Measurements from ENCODE around the gene LRMDA. TPM values are rescaled to one million over a fixed set of nuclear protein-coding genes. Genes with fewer than 3 reads are reported as not detected.

Gene LRMDA
- total and polyA plus RNA-seq, 10 of the 15 experiments (the other 5 are each of a cell fraction or from before 2014, with no cell fraction given), result 0.07 to 0.54 (median 0.29) TPM; not detected in 4

DNA sequence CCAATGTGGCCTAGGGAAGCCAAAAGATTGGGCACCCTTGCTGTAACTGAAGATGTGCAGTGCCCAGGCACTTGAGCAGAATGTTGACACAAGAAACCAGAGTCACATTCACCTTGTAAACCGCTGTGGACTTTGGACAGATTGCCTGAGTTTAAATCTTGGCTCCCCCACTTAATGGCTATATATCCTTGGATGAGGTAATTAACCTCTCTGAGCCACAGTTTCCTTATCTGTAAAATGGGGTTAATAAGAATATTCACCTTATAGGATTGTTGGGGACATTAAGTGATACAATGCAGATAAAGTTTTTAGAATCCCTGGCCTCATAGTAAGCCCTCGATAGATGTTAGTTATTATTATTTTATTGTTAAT lies 331.0 kb downstream of the LRMDA start:
- in situ Hi-C loops (cut with MboI), result no loop called here
- DNase-seq (ENCODE audit: low read depth, low spot score), result no peak
- no peaks in the 10 kb centered on the region for H3K4me1 ChIP-seq (ENCODE audit: control insufficient read depth, insufficient read depth, low read length)
- no TSS peak for BruUV-seq (replicated peaks)
- H3K79me2 ChIP-seq (ENCODE audit: control insufficient read depth, insufficient read depth, low read length), result no peaks in the 10 kb centered on the region
- H3K4me3 ChIP-seq, result no peak overlapping the region
- RAD21 ChIA-PET (ENCODE audit: unreplicated experiment), result interaction anchor here (1.5 kb wide), 1 partner anchor 148 kb away, joined by 3 read pairs; no protein-coding TSS in a partner anchor
- TF ChIP-seq ZNF384 (IDR thresholded peaks at IDR 0.05; ENCODE audit: borderline replicate concordance, low read depth, low read length) (no peak), SUPT20H (IDR thresholded peaks at IDR 0.05; ENCODE audit: borderline replicate concordance, control insufficient read depth, low read depth, low read length) (no peak), NFIC (IDR thresholded peaks at IDR 0.05; ENCODE audit: low read depth, low read length) (no peak), RB1 (IDR thresholded peaks at IDR 0.05; ENCODE audit: borderline replicate concordance) (no peak), ZNF207 (IDR thresholded peaks at IDR 0.05; ENCODE audit: borderline replicate concordance) (no peak), ZBTB11 (CRISPR knock-in tag; IDR thresholded peaks at IDR 0.05) (no peak), USF2 (IDR thresholded peaks at IDR 0.05; ENCODE audit: borderline replicate concordance, low read depth, low read length) (no peak), NFYA (IDR thresholded peaks at IDR 0.05; ENCODE audit: borderline replicate concordance, low read depth, low read length) (no peak), LARP7 (IDR thresholded peaks at IDR 0.05) (no peak), EGR1 (IDR thresholded peaks at IDR 0.05; ENCODE audit: borderline replicate concordance in 1 of 2, low read depth in 2 of 2, low read length in 2 of 2) (no peak)
- TF ChIP-seq, protein P1, sequence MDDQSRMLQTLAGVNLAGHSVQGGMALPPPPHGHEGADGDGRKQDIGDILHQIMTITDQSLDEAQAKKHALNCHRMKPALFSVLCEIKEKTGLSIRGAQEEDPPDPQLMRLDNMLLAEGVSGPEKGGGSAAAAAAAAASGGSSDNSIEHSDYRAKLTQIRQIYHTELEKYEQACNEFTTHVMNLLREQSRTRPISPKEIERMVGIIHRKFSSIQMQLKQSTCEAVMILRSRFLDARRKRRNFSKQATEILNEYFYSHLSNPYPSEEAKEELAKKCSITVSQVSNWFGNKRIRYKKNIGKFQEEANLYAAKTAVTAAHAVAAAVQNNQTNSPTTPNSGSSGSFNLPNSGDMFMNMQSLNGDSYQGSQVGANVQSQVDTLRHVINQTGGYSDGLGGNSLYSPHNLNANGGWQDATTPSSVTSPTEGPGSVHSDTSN (IDR thresholded peaks at IDR 0.05; ENCODE audit: insufficient replicate concordance, low read depth, low read length), result no peak
- H3K4me2 ChIP-seq (ENCODE audit: control insufficient read depth, insufficient read depth), result no peak overlapping the region
- H3K27me3 ChIP-seq (replicated peaks in 1 of 2; ENCODE audit: control insufficient read depth in 2 of 2, insufficient read depth in 2 of 2, low read length in 1 of 2), result no peaks in the 10 kb centered on the region; a peak in 1 of 4 replicates
- ATAC-seq, result no peak
- no peaks in the 10 kb centered on the region for H4K20me1 ChIP-seq (ENCODE audit: control insufficient read depth, insufficient read depth)
- SMC1A ChIA-PET (ENCODE audit: uncharacterized antibody, unreplicated experiment), result no interaction called here
- 7% methylated on average over 2 of the region's 2 CpGs for WGBS (ENCODE audit: insufficient coverage, insufficient replicate concordance, low lambda C conversion rate, missing lambda C conversion rate)
- no peaks in the 10 kb centered on the region for H3K9me3 ChIP-seq (replicated peaks; ENCODE audit: control insufficient read depth, insufficient read depth, low read length)
- no peak for FAIRE-seq
- no peak overlapping the region for H3K9ac ChIP-seq (ENCODE audit: control insufficient read depth, insufficient read depth, low read length)
- no peaks in the 10 kb centered on the region for H3K36me3 ChIP-seq (ENCODE audit: control insufficient read depth in 2 of 2, insufficient read depth in 2 of 2, low read length in 1 of 2)
- intact Hi-C loops (cut with micrococcal nuclease; ENCODE audit: unreplicated experiment), result no loop called here
- CTCF ChIA-PET, result no interaction called here
- no peak overlapping the region for H3K27ac ChIP-seq (ENCODE audit: control insufficient read depth, insufficient read depth)
- H2AFZ ChIP-seq (ENCODE audit: control insufficient read depth, low read depth, low read length), result no peak overlapping the region
- POLR2A ChIA-PET, result interaction anchor here (1.5 kb wide), 1 partner anchor 9 kb away, joined by 3 read pairs; no protein-coding TSS in a partner anchor

Measured in GM12878 (cell line).